Fibroblast of pulmonary artery (primary cell): Measurements from ENCODE around the gene PPARG.

Experiments
- DNase-seq: peaks from one replicate; pipeline ENCODE4 v3.0.0-alpha.2; 2010; ENCODE audit warnings: low read depth
- H3K4me3 ChIP-seq: replicated peaks from 2 replicates; pipeline ENCODE4 v1.5.1; 2011; ENCODE audit warnings: low read depth, mild to moderate bottlenecking, control low read depth, low read length, moderate library complexity
- CTCF ChIP-seq: IDR thresholded peaks from 2 replicates; pipeline ENCODE4 v1.5.1; 2011; ENCODE audit warnings: mild to moderate bottlenecking, control low read depth, low read length, inconsistent platforms; ENCODE audit errors: missing control alignments

The PPARG gene

GRCh38 chr3:12301031-12301430 is 12.2 kb downstream of the PPARG start:
- H3K4me3 ChIP-seq = no peak overlapping the region
- no peak for TF ChIP-seq CTCF
- DNase-seq = no peak

- DNase-seq = no peak
- TF ChIP-seq CTCF = no peak
These were observed 12.6 kb downstream of the PPARG start for GRCh38 chr3:12301513-12301912.

GRCh38 chr3:12302564-12302963 is 13.7 kb downstream of the PPARG start:
- no peak for DNase-seq
- TF ChIP-seq CTCF = no peak

More at GRCh38 chr3:12301513-12301912, 12.6 kb downstream of the PPARG start:
- no peak overlapping the region for H3K4me3 ChIP-seq

GRCh38 chr3:12303534-12303933 is 14.7 kb downstream of the PPARG start:
- DNase-seq = peak; percentile 92
- no peak overlapping the region for H3K4me3 ChIP-seq
- TF ChIP-seq CTCF = no peak

More at GRCh38 chr3:12302564-12302963, 13.7 kb downstream of the PPARG start:
- no peak overlapping the region for H3K4me3 ChIP-seq

GRCh38 chr3:12303993-12304392 is 15.1 kb downstream of the PPARG start:
- DNase-seq = no peak
- no peak overlapping the region for H3K4me3 ChIP-seq
- no peak for TF ChIP-seq CTCF

GRCh38 chr3:12307136-12307535 is 18.3 kb downstream of the PPARG start:
- no peak for DNase-seq
- H3K4me3 ChIP-seq = no peak overlapping the region

GRCh38 chr3:12308517-12308916 is 19.6 kb downstream of the PPARG start:
- no peak overlapping the region for H3K4me3 ChIP-seq
- no peak for TF ChIP-seq CTCF
- DNase-seq = peak; percentile 83

More at GRCh38 chr3:12307136-12307535, 18.3 kb downstream of the PPARG start:
- no peak for TF ChIP-seq CTCF
